Adipocyte (in vitro differentiated cells): Measurements from ENCODE around the gene ENO3.
A peak's percentile ranks its signal among the peaks of the same experiment; 100 is the strongest.

Source experiments
- DNase-seq: peaks from one replicate; pipeline ENCODE4 v3.0.0-alpha.2; 2015; ENCODE audit warnings: low read depth
- H3K27me3 ChIP-seq: replicated peaks from 2 replicates; pipeline ENCODE4 v1.7.0; 2013; ENCODE audit warnings: mild to moderate bottlenecking, low read length, moderate library complexity; ENCODE audit not compliant: control insufficient read depth, insufficient read depth
- H3K36me3 ChIP-seq: 2 replicates; pipeline ENCODE4 v1.7.0; 2013; ENCODE audit warnings: low read length, mild to moderate bottlenecking, moderate library complexity; ENCODE audit not compliant: control insufficient read depth, insufficient read depth, severe bottlenecking
- H3K4me1 ChIP-seq: 2 replicates; pipeline ENCODE4 v1.7.0; 2013; ENCODE audit warnings: mild to moderate bottlenecking, low read length, moderate library complexity; ENCODE audit not compliant: control insufficient read depth, insufficient read depth
- H3K4me3 ChIP-seq: 2 replicates; pipeline ENCODE4 v1.7.0; 2013; ENCODE audit warnings: mild to moderate bottlenecking, low read length, moderate library complexity
- H3K9ac ChIP-seq: 2 replicates; pipeline ENCODE4 v1.7.0; 2013; ENCODE audit warnings: mild to moderate bottlenecking, low read length, moderate library complexity
- H3K9me3 ChIP-seq: 2 replicates; pipeline ENCODE4 v1.7.0; 2013; ENCODE audit warnings: mild to moderate bottlenecking, low read length, moderate library complexity; ENCODE audit not compliant: control insufficient read depth

Gene ENO3

DNA sequence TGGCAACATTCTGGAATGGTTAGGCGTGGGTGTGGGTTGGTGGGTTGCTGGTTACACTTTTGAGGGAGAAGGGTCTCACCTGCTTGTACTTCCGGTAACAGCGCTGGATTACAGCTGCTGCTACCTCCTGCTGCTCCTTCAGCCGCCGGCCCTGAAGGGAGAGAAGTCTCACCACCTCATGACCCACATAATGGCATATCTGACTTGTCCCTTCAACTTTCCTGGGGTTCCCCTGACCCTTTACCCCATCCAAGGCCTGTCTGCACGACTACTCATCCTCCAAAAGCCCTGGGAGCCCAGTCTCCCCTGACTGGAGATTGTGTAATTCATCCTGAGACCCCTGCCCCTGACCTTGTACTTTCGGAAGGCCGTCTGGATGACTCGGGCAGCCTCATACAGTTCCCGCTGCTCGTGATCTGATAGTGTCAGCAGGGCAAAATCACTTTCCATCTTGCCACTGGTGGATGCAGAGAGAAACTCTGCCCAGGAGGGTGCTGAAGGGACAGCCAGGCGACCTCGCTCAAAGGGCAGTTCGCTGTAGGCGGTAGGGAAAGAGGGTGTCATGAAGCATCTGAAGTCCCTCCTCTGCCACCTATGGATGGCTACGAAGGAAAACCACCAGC is 18.7 kb downstream of the ENO3 start:
- Histone ChIP-seq H3K27me3 (no peaks in the 10 kb centered on the region), H3K9me3 (no peaks in the 10 kb centered on the region), H3K9ac (peak overlapping the region; percentile 100), H3K4me1 (peaks cover 38% of the 10 kb centered on the region), H3K36me3 (peaks cover 37% of the 10 kb centered on the region), H3K4me3 (peak overlapping the region; percentile 89)
- DNase-seq, result peak; percentile 58

DNA sequence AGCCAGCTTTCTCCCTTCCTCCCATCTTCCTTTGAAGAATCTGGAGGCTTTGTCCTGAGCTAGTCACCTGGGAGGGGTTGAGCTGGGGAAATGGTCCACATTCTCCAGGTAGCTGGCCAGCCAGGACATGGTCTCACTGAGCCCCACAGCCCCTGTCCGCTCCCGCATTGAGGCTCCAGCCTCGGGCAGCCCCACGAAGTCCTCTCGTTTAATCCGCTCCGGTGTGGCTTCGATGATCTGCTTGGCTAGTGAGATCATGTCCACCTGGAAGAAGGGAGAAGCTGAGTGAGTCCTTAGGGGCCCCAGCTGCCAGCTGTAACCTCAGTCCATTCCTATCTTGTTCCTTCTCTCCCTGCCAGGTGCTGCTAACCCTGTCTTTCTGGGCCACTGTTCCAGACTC is 19.4 kb downstream of the ENO3 start:
- H3K9ac ChIP-seq, result peak overlapping the region; percentile 100
- DNase-seq, result no peak
- H3K27me3 ChIP-seq, result no peaks in the 10 kb centered on the region
- peaks cover 38% of the 10 kb centered on the region for H3K4me1 ChIP-seq
- H3K36me3 ChIP-seq, result peaks cover 36% of the 10 kb centered on the region
- peak overlapping the region; percentile 89 for H3K4me3 ChIP-seq
- no peaks in the 10 kb centered on the region for H3K9me3 ChIP-seq

DNA sequence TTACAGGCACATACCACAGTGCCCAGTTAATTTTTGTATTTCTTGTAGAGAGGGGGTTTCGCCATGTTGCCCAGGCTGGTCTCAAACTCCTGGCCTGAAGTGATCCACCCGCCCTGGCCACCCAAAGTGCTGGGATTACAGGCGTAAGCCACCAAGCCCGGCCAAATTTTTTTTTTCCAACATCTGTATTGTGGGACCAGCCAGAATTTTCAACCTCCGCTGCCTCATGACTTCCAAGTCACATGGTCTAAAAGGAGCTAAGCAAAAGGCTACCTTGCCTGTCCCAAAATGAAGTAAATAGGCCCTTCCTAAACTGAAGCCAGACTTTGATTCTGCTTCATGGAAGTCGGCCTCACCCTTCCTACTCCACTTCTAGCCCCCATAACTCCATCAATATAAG is 20.9 kb downstream of the ENO3 start:
- peak overlapping the region; percentile 59 for H3K9ac ChIP-seq
- H3K4me1 ChIP-seq, result peaks cover 29% of the 10 kb centered on the region
- no peaks in the 10 kb centered on the region for H3K27me3 ChIP-seq
- DNase-seq, result no peak
- no peaks in the 10 kb centered on the region for H3K9me3 ChIP-seq
- peaks cover 41% of the 10 kb centered on the region for H3K36me3 ChIP-seq
- no peak overlapping the region for H3K4me3 ChIP-seq

DNA sequence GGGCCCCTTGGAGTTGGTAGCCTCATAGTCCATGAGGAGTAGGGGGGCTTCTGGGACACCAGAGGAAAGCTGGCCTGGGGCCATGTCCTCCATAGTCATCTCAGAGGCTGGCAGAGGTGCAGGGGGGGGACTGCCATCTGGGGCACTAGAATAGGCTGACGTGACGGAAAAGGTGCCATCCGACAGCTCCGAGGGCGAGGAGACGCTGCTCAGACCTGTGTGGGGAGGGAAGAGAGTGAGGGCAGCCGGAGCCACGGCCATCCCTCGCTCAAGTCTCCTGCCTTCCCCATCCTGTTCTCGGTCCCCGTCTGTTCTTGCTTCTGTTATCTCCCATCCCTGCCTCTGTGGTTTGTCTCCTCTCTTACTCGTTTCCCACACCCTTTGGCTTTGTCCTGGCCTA is 21.4 kb downstream of the ENO3 start:
- no peak for DNase-seq
- Histone ChIP-seq H3K4me1 (peaks cover 28% of the 10 kb centered on the region), H3K4me3 (no peak overlapping the region), H3K27me3 (no peaks in the 10 kb centered on the region), H3K9me3 (no peaks in the 10 kb centered on the region), H3K36me3 (peaks cover 46% of the 10 kb centered on the region), H3K9ac (peak overlapping the region; percentile 59)

DNA sequence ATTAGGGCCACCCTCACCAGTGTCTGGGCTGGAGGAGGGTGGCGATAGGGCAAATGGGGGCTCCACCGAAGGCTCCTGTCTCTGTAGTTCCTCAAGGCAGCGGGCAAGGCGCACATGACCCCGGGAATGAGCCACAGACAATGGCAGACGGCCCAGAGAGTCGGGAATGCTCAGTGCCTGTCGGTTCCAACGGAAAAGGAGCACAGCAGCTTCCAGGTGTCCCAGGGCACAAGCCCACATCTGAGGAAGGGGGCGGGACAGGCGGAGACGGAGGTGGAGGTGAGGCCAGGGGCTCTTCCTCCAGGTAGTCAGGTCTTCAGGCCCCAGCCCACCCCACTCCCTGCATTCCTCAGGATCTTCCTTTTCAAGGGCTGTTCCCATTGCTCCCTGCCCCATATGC is 21.8 kb downstream of the ENO3 start:
- H3K4me3 ChIP-seq, result no peak overlapping the region
- no peak overlapping the region for H3K9ac ChIP-seq
- peaks cover 28% of the 10 kb centered on the region for H3K4me1 ChIP-seq
- no peaks in the 10 kb centered on the region for H3K27me3 ChIP-seq
- H3K9me3 ChIP-seq, result no peaks in the 10 kb centered on the region
- peaks cover 50% of the 10 kb centered on the region for H3K36me3 ChIP-seq
- DNase-seq, result no peak

DNA sequence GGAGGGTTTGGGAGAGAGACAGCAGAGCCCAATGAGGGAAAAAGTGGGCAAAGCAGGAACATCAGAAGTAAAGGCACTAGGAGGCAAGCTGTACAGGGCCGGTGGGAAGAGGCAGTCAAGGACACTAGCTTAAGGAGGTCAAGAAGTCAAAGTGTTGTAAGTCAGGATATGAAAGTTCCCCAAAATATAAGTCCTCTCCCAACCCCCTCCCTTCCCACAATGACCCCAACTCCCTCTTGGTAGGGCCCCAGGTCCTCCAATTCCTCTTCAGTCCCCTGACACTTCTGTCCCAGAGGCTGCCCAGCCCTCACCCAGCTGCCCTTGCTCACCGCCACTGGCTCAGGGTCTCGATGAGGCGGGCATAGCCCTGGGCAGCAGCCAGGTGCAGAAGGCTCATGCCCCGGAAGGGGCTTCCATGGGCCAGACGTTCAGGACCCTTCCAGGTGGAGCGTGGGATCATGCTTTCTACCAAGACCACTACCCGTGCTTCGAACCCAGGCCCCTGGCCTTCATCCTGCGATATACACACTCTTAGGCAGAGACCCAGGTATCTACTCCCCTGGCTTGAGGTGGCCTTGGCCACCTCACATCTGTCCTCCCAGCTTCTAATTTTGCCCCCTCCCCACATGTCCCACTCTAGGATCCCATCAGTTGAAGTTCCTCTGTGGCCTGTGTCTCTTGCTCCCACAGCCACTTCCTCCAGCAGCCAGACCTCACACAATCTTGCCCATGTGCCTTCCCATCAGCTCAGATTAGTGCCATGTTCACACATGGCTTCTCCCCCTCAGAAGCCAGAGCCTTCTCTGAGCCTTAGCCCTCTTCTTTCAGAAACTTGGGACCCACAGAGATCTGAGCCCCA is 22.6 kb downstream of the ENO3 start:
- H3K4me1 ChIP-seq, result peaks cover 25% of the 10 kb centered on the region
- no peak overlapping the region for H3K4me3 ChIP-seq
- no peaks in the 10 kb centered on the region for H3K9me3 ChIP-seq
- DNase-seq, result no peak
- H3K9ac ChIP-seq, result no peak overlapping the region
- no peaks in the 10 kb centered on the region for H3K27me3 ChIP-seq
- H3K36me3 ChIP-seq, result peaks cover 57% of the 10 kb centered on the region

DNA sequence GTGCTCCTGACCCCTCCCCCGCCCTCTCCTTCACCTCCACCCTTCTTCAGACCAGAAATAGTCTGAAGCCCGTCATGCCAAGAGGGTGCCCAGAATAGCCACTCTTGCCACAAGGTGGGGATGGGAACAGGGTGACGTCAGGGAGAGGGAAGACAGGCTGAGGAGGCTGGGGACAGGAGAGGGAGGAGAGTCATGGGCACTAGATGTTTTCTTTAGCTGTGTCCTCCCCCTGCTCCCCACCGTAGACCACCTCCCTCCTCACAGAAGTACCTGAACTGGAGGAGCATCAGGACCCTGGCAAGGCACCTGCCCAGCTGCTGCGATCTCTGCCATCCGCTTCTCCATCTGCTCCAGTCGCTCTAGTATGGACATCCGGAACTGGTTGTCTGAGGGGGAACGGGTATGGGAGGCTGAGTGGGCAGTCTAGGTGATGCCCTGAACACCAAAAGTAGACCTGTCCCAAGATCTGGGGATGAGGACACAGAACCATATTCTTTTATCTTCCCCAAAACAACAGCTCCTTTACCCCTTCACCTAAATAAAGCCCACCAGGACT is 23.3 kb downstream of the ENO3 start:
- Histone ChIP-seq H3K4me1 (peaks cover 19% of the 10 kb centered on the region), H3K9ac (no peak overlapping the region), H3K9me3 (no peaks in the 10 kb centered on the region), H3K4me3 (no peak overlapping the region), H3K36me3 (peaks cover 62% of the 10 kb centered on the region), H3K27me3 (no peaks in the 10 kb centered on the region)
- DNase-seq, result no peak

DNA sequence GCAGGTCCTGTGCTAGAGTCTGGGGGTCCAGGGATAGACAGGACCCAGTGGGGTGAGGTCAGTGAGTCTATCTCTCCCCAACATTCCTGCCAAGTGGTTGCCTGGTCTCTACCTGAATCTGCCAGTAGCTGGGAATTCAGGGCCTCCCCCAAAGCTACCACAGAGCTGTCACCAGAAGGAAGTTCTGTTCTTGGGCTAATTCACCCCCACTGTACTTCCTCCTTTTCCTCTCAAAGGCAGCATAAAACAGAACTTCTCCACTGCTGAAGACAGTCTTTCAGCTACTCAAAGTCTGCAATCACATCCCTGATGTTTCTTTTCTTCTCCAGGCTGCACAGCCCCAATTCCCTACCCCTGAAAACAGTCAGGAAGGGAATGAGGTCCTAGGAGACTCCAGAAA is 27.8 kb downstream of the ENO3 start:
- no peaks in the 10 kb centered on the region for H3K9me3 ChIP-seq
- peaks cover 47% of the 10 kb centered on the region for H3K36me3 ChIP-seq
- no peaks in the 10 kb centered on the region for H3K27me3 ChIP-seq
- peaks cover 6% of the 10 kb centered on the region for H3K4me1 ChIP-seq
- H3K9ac ChIP-seq, result no peak overlapping the region
- DNase-seq, result no peak
- no peak overlapping the region for H3K4me3 ChIP-seq

DNA sequence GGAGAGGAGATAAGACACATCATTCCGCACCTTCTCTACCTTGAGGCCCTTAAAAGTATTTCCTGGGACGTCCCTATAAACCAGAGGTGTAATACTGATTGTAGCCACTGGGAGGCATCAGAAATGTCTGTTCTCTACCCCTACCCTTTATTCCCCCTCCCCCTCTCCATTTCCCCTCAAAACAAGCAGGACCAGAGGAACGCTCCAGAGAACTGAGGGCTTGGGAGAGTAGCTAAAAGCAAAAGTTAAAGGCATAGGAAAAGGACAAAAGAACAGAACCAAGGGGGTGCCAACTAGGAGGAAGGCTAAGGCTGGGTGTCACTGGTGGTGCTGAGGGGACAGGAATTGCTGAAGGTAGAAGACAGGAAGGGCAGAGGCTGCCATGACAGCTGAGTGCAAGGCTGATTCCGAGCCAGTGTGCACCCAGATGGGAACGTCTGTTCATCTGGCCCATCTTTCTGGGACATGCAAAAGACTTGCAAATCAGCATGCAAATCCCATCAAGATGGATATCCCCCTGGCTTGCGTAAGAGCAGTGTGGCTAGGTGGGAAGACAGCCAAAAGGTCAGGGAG is 29.8 kb downstream of the ENO3 start:
- Histone ChIP-seq H3K9ac (no peak overlapping the region), H3K27me3 (no peaks in the 10 kb centered on the region), H3K4me1 (peaks cover 6% of the 10 kb centered on the region), H3K9me3 (no peaks in the 10 kb centered on the region), H3K4me3 (no peak overlapping the region), H3K36me3 (peaks cover 40% of the 10 kb centered on the region)
- peak; percentile 80 for DNase-seq

DNA sequence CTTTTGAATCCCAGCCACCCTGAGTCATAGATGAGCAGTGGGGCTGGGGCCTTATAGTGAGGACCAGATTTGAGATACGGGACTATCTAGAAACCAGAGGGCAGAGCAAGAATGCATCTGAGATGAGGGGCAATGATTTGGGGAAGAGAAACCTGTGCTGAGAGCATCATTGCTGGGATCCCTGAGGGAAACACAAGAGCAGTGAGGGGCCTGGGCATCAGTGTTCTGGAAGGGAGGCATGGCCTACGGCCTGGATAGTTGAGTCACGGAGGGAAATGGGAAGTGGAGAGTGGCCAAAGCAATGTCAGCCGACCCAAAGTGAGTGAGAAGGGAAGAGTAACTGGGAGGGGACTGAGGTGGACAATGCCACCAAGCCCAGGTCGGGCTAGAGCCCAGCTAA is 31.4 kb downstream of the ENO3 start:
- no peaks in the 10 kb centered on the region for H3K9me3 ChIP-seq
- no peaks in the 10 kb centered on the region for H3K27me3 ChIP-seq
- H3K4me3 ChIP-seq, result no peak overlapping the region
- DNase-seq, result no peak
- no peak overlapping the region for H3K9ac ChIP-seq
- peaks cover 30% of the 10 kb centered on the region for H3K36me3 ChIP-seq
- peaks cover 16% of the 10 kb centered on the region for H3K4me1 ChIP-seq

DNA sequence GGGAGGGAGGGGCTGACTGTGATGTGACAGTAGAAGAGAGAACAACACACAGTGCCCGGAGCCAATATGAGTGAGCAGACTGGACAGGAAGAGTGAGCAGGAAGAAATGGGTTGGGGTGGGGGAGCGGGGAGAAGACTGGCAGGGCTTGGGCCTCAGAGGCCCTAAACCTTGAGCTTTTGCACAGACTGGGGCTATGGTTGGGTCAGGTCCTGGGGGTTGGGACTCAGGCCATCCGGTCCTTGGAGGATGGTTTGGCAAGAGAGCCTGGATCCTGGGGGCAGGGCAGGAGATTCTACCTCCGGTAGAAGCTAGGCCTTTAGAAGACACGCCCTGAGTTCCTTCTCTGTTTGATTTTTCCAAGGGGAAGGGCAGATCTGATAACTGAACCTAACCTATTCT is 35.5 kb downstream of the ENO3 start:
- peaks cover 24% of the 10 kb centered on the region for H3K4me1 ChIP-seq
- H3K9me3 ChIP-seq, result no peaks in the 10 kb centered on the region
- peak; percentile 18 for DNase-seq
- H3K4me3 ChIP-seq, result peak overlapping the region; percentile 89
- H3K27me3 ChIP-seq, result no peaks in the 10 kb centered on the region
- H3K9ac ChIP-seq, result peak overlapping the region; percentile 95
- H3K36me3 ChIP-seq, result peaks cover 10% of the 10 kb centered on the region
